Prostate gland (tissue), 2 donors: Measurements from ENCODE around the gene MTHFD2.

Experiments
- CTCF ChIP-seq, 4 experiments: fragments of 200-600 bp in 2 of 4; fragments of 450-650 bp in 2 of 4; sonication (generic) in 2 of 4; IDR thresholded peaks; 1 replicate in 3 of 4; 2 replicates in 1 of 4; pipeline ENCODE4 v1.5.1; 2016 to 2019; ENCODE audit warnings: antibody characterized with exemption in 4 of 4, mild to moderate bottlenecking in 2 of 4, moderate library complexity in 2 of 4
- POLR2A ChIP-seq: fragments of 450-650 bp; IDR thresholded peaks from one replicate; pipeline ENCODE4 v1.6.1; 2016; ENCODE audit warnings: antibody characterized with exemption, mild to moderate bottlenecking

- no peak for TF ChIP-seq CTCF (IDR thresholded peaks at IDR 0.05)
- no peak for TF ChIP-seq POLR2A
These were observed 1.5 kb downstream of the MTHFD2 start for GRCh38 chr2:74199871-74200305.
